GM15510 (cell line): ENCODE results near the gene KIF5B.

Experiments used
- POLR2A ChIP-seq: IDR thresholded peaks from 3 replicates; pipeline ENCODE4 v1.6.1; 2011; ENCODE audit warnings: borderline replicate concordance; ENCODE audit not compliant: insufficient read length; ENCODE audit errors: extremely low read depth

The KIF5B gene

GRCh38 chr10:31999070-31999660 is 57.1 kb downstream of the KIF5B start:
- no peak for TF ChIP-seq POLR2A

DNA sequence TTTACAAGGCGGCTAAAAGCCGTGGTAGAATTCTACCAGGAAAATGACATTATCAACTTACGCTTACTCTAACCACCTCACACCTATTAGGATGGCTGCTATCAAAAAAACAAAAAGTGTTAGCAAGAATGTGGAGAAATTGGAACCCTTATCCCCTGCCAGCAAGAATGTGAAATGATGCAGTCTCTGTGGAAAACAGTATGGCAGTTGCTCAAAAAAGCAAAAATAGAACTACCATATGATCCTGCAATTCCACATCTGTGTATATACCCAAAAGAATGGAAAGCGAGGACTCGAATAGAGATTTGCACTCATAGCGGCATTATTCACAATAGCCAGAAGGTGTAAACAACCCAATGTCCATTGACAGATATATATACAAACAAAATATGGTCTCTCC is 61.3 kb downstream of the KIF5B start:
- TF ChIP-seq POLR2A: no peak

GRCh38 chr10:31990937-31991336 is 65.3 kb downstream of the KIF5B start:
- TF ChIP-seq POLR2A: no peak

- no peak for TF ChIP-seq POLR2A
Observed at GRCh38 chr10:31982111-31982510, 74.1 kb downstream of the KIF5B start.

DNA sequence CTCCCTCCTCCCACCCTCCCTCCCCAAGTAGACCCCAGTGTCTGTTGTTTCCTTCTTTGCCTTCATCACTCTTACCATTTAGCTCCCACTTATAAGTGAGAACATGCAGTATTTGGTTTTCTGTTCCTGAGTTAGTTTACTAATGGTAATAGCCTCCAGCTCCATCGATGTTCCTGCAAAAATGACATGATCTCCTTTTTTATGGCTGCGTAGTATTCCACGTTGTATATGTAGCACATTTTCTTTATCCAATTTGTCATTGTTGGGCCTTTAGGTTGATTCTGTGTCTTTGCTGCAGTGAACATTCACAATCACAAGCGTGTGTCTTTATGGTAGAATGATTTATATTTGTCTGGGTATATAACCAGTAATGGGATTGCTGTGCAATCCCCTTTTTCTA is 75.8 kb downstream of the KIF5B start:
- TF ChIP-seq POLR2A: no peak

DNA sequence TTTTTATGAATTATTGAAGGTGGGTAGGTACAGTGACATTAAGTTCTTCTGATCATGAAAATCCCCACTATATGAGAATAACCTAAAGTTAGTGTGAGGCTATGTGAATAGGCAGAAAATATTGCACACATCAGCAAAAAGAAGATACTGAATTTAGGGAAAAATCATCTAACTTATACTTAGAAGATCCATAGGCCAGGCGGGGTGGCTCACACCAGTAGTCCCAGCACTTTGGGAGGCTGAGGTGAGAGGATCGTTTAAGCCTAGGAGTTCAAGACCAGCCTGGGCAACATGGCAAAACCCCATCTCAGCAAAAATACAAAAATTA is 78.1 kb downstream of the KIF5B start:
- no peak for TF ChIP-seq POLR2A

DNA sequence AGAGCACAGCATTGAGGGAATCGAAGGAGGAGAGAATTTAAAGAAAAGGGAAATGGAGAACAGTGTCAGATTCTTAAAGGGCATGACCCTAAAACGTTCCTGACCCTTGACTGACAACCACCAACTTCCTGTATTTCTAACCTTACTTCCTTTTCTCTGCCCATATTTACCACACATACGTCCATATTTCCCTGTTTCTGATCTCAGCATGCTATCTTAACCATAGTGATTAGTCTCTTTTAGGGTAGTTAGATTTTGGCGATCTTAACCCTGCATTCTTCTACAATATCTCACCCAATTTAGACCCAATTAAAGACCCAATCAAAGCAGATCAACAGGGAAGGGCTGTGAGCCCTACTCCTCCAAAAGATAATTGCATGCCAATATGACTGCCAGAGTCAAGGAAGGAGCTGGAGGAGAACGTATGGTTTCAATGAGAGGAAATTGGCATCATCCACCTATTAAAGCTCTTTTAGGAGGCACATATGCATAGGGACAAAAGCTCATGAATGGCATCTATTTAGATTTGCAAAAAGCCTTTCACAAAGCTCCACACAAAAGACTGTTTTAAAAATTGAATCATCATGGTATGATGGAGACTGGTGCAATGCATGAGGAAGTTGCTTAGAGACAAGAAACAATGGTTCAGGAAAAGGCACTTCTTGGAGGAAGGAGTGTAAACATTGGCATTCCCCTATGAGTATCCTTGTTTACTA is 78.6 kb downstream of the KIF5B start:
- no peak for TF ChIP-seq POLR2A

- no peak for TF ChIP-seq POLR2A
Observed at GRCh38 chr10:31975157-31975765, 81.0 kb downstream of the KIF5B start.

- no peak for TF ChIP-seq POLR2A
Observed at GRCh38 chr10:31974434-31975124, 81.6 kb downstream of the KIF5B start.

- no peak for TF ChIP-seq POLR2A
Observed at GRCh38 chr10:31972519-31973041, 83.6 kb downstream of the KIF5B start.

DNA sequence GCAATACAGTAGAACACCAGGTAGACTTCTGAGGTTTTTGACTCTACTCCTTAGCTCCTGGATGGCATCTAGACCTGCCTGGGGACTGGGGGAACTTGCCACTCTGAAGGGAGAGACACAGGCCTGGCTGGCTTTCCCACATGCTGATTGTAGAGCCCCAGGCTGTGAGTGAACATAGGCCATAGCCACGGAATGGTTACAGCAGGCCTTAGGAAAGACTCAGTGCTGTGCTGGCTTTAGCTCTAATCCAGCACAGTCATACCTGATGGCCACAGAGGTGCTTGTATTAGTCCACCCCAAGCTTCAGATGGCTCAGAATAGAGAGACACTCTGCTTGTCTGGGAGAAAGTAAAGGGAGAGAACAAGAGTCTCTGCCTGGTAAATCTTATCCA is 92.6 kb downstream of the KIF5B start:
- TF ChIP-seq POLR2A: no peak

GRCh38 chr10:31962826-31963588 is 93.2 kb downstream of the KIF5B start:
- TF ChIP-seq POLR2A: no peak

DNA sequence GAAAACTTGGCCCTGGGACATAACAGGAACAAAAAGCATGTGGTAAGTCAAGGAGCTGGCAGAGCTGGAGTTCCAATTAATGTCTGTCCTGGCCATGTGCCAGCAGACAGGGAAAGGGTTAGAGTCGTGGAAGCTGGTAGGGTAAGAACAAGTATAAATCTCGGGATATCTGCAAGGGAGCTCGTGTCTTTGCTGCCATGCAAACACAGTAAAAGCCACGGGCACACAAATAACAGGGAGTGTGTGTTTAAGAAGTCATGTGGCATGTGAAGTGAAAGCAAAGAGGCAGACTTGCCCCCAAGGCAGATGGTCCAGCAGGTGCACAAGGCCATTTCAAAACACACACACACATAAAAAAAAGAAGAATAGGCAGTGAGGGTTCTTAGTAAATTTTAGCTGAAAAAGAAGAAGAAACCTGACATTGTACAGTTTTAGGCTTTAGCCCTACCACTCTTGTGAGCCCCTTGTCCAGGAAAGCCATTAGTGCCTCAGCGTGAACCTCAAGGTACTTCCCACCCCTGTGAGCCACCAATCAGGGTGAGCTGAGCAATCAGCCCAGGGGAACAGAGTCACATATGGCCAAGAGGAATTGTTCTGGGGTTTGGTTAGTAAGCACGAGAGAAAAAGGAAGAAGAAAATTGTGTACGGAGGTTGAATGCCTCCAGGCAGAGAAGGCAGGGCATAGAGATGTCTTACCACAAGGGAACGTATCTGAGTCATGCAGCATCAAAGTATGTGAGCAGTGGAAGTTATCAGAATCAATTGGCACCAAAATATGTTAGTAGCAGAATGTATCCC is 94.7 kb downstream of the KIF5B start:
- no peak for TF ChIP-seq POLR2A

DNA sequence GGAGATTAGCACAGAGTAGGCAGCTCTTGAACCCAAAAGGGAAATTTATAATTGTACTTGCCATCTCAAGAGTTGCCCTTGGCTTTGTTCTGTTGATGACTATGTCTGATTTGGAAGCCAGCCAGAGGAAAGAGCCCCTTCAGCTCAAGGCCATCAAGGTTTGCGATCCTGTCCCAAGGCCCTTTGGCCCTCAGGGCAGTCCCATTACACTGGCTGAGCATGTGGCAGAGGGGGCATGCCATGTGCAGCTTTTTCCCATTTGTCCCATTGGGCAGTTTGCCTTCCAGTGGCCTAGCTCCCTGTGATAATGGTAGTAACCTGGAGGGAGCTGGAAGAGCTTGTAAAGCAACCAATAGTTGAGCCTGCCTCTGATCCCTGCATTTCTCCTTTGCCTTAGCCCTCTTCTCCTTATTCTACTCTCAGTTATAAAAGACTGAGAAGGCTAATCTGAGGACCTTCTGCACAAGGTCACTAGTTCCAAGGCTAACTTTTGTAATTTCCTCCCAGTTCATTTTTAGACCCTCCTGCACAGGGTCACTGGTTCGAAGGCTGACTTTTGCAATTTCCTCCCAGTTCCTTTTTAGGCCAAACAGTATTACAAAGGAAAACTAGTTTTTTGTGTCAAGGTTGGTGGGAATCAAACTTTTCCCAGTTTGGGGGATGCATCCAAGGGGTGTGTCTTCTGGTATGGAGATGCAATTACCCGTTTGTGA is 96.6 kb downstream of the KIF5B start:
- no peak for TF ChIP-seq POLR2A
